HFF-Myc (cell line): ENCODE measurements around the gene PDAP1.
A peak's percentile ranks its signal among the peaks of the same experiment; 100 is the strongest.

Experiments used
- DNase-seq: peaks from one replicate; pipeline ENCODE4 v3.0.0-alpha.2; 2011; ENCODE audit warnings: low read depth; ENCODE audit errors: extremely low read depth
- H3K4me3 ChIP-seq: replicated peaks from 2 replicates; pipeline ENCODE4 v1.5.1; 2011; ENCODE audit warnings: low read depth, mild to moderate bottlenecking, control low read depth, low read length
- TF ChIP-seq, protein P1 (sequence below): IDR thresholded peaks from 2 replicates; pipeline ENCODE4 v1.5.1; 2012; ENCODE audit warnings: mild to moderate bottlenecking, low read depth, low read length, control low read depth; ENCODE audit errors: missing control alignments

PDAP1 gene

GRCh38 chr7:99372275-99373090 lies 35.9 kb downstream of the PDAP1 start:
- DNase-seq = no peak
- TF ChIP-seq, protein P1, sequence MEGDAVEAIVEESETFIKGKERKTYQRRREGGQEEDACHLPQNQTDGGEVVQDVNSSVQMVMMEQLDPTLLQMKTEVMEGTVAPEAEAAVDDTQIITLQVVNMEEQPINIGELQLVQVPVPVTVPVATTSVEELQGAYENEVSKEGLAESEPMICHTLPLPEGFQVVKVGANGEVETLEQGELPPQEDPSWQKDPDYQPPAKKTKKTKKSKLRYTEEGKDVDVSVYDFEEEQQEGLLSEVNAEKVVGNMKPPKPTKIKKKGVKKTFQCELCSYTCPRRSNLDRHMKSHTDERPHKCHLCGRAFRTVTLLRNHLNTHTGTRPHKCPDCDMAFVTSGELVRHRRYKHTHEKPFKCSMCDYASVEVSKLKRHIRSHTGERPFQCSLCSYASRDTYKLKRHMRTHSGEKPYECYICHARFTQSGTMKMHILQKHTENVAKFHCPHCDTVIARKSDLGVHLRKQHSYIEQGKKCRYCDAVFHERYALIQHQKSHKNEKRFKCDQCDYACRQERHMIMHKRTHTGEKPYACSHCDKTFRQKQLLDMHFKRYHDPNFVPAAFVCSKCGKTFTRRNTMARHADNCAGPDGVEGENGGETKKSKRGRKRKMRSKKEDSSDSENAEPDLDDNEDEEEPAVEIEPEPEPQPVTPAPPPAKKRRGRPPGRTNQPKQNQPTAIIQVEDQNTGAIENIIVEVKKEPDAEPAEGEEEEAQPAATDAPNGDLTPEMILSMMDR = no peak
- no peak overlapping the region for H3K4me3 ChIP-seq

- TF ChIP-seq, protein P1 = no peak
- no peak overlapping the region for H3K4me3 ChIP-seq
- no peak for DNase-seq
Measured at GRCh38 chr7:99371376-99371920, 36.9 kb downstream of the PDAP1 start.

GRCh38 chr7:99369767-99370391 lies 38.5 kb downstream of the PDAP1 start:
- no peak overlapping the region for H3K4me3 ChIP-seq
- DNase-seq = no peak
- TF ChIP-seq, protein P1 = no peak

GRCh38 chr7:99368750-99369389 lies 39.5 kb downstream of the PDAP1 start:
- no peak for DNase-seq
- TF ChIP-seq, protein P1 = no peak
- no peak overlapping the region for H3K4me3 ChIP-seq

GRCh38 chr7:99366646-99367045 lies 41.8 kb downstream of the PDAP1 start:
- TF ChIP-seq, protein P1 = no peak
- DNase-seq = no peak
- no peak overlapping the region for H3K4me3 ChIP-seq

DNA sequence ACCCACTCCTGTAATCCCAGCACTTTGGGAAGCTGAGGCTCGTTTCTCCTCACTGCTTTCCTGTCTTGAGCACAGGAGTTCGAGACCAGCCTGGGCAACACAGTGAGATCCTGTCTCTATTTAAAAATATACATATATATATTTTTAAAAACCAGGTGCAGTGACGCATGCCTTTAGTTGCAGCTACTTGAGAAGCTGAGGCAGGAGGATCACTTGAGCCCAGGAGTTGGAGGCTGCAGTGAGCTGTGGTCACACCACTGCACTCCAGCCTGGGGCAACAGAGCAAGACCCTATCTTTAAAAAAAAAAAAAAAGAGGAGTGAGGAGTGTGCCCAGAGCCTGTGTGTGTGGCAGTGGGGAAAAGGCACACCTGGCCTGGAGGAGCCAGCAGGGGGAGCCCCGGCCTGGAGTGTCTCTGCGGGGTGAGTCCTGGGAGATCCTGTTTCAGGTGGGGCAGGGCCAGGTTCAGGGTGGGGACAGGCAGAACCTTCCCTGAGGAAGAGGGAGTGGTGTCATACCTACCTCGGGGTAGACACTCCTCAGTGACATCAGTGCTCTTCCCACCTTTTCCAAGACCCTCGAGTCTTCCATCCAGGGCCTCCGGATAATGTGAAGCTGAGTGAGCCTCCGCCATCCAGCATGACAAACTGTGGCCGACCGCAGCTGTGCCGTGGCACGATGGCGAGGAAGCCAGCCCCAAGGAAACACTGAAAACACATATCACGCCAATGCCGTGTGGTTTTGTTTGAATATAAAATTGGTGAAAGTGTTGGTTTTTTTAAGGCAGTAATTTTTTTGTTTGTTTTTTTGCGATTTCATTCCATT lies 42.9 kb downstream of the PDAP1 start:
- H3K4me3 ChIP-seq = no peak overlapping the region
- TF ChIP-seq, protein P1 = peak; percentile 61
- no peak for DNase-seq
